ENCODE measurements around the gene ZBTB20. TPM values are rescaled to one million over a fixed set of nuclear protein-coding genes. Genes with fewer than 3 reads are reported as not detected.
A peak's percentile ranks its signal among the peaks of the same experiment; 100 is the strongest.

Gene ZBTB20
- total RNA-seq, 1 donor from 2014 or later, result 21.4 TPM

GRCh38 chr3:114632757-114633424 lies 514.2 kb downstream of the ZBTB20 start:
- Mint-ChIP-seq H3K4me3 (ENCODE audit: unreplicated experiment) (no peak overlapping the region), H3K27ac (ENCODE audit: unreplicated experiment) (no peak overlapping the region), H3K27me3 (ENCODE audit: low read depth, unreplicated experiment) (no peaks in the 10 kb centered on the region), H3K4me1 (ENCODE audit: low read depth, unreplicated experiment) (peaks cover 5% of the 10 kb centered on the region), H3K36me3 (ENCODE audit: low read depth, unreplicated experiment) (peaks cover 4% of the 10 kb centered on the region), H3K9me3 (ENCODE audit: unreplicated experiment) (peaks cover 7% of the 10 kb centered on the region)
- TF ChIP-seq CTCF (IDR thresholded peaks at IDR 0.05; ENCODE audit: insufficient read depth, low read depth, low read length) (no peak), EZH2 (IDR thresholded peaks at IDR 0.05; ENCODE audit: insufficient read depth, low read length) (no peak)
- no peak for FAIRE-seq
- H3K36me3 ChIP-seq (ENCODE audit: insufficient read depth, low read length), result no peaks in the 10 kb centered on the region
- no peak overlapping the region for H3K27ac ChIP-seq (ENCODE audit: low read depth, low read length)
- no peaks in the 10 kb centered on the region for H3K9me3 ChIP-seq (ENCODE audit: insufficient read depth, low read depth, low read length)
- no peak overlapping the region for H3K9ac ChIP-seq (ENCODE audit: low read length)
- H3K4me2 ChIP-seq (ENCODE audit: low read length), result no peak overlapping the region
- H3K27me3 ChIP-seq (ENCODE audit: insufficient read depth, low read length), result no peaks in the 10 kb centered on the region
- no peaks in the 10 kb centered on the region for H4K20me1 ChIP-seq (ENCODE audit: insufficient read depth, low read length)
- H3K4me1 ChIP-seq (ENCODE audit: insufficient read depth, low read length), result no peaks in the 10 kb centered on the region
- H3K4me3 ChIP-seq (ENCODE audit: insufficient read depth, low read depth, low read length), result no peak overlapping the region
- H3K79me2 ChIP-seq (ENCODE audit: insufficient read depth, low read length), result no peaks in the 10 kb centered on the region
- DNase-seq (ENCODE audit: low read depth), result no peak
- H2AFZ ChIP-seq (ENCODE audit: low read depth, low read length), result no peak overlapping the region

GRCh38 chr3:114627770-114628169 lies 519.3 kb downstream of the ZBTB20 start:
- no peaks in the 10 kb centered on the region for H3K36me3 ChIP-seq (ENCODE audit: insufficient read depth, low read length)
- peaks cover 41% of the 10 kb centered on the region for H3K4me1 Mint-ChIP-seq (ENCODE audit: low read depth, unreplicated experiment)
- H3K27me3 Mint-ChIP-seq (ENCODE audit: low read depth, unreplicated experiment), result no peaks in the 10 kb centered on the region
- no peak overlapping the region for H3K27ac ChIP-seq (ENCODE audit: low read depth, low read length)
- peaks cover 22% of the 10 kb centered on the region for H3K4me1 ChIP-seq (ENCODE audit: insufficient read depth, low read length)
- DNase-seq (ENCODE audit: low read depth) (no peak), FAIRE-seq (no peak)
- H3K9ac ChIP-seq (ENCODE audit: low read length), result no peak overlapping the region
- no peak overlapping the region for H3K4me3 Mint-ChIP-seq (ENCODE audit: unreplicated experiment)
- peaks cover 16% of the 10 kb centered on the region for H3K79me2 ChIP-seq (ENCODE audit: insufficient read depth, low read length)
- no peaks in the 10 kb centered on the region for H3K27me3 ChIP-seq (ENCODE audit: insufficient read depth, low read length)
- H3K9me3 Mint-ChIP-seq (ENCODE audit: unreplicated experiment), result no peaks in the 10 kb centered on the region
- no peak for TF ChIP-seq CTCF (IDR thresholded peaks at IDR 0.05; ENCODE audit: insufficient read depth, low read depth, low read length)
- no peak for TF ChIP-seq EZH2 (IDR thresholded peaks at IDR 0.05; ENCODE audit: insufficient read depth, low read length)
- no peaks in the 10 kb centered on the region for H3K36me3 Mint-ChIP-seq (ENCODE audit: low read depth, unreplicated experiment)
- no peaks in the 10 kb centered on the region for H3K9me3 ChIP-seq (ENCODE audit: insufficient read depth, low read depth, low read length)
- H4K20me1 ChIP-seq (ENCODE audit: insufficient read depth, low read length), result no peaks in the 10 kb centered on the region
- H3K4me3 ChIP-seq (ENCODE audit: insufficient read depth, low read depth, low read length), result no peak overlapping the region
- H3K27ac Mint-ChIP-seq (ENCODE audit: unreplicated experiment), result peak overlapping the region; percentile 34
- H2AFZ ChIP-seq (ENCODE audit: low read depth, low read length), result no peak overlapping the region
- H3K4me2 ChIP-seq (ENCODE audit: low read length), result no peak overlapping the region

DNA sequence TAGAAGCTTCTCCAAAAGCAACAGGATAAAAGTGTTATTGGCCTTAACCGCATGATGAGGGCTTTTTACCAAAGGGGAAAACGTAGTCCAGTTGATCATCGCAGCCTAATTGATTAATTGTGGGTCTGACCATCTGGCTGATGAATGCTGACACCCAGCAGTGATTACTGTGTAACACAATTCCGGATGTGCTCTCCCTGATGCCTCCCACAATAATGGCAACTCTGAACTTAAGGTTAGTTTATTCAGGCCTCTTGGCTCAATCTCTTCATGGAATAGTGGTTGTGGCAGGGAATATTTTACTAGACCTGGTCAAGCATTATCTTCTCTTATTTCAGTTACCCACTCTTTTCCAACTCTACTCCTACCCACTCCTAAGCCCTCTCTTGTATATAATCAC lies 520.3 kb downstream of the ZBTB20 start:
- H3K4me3 Mint-ChIP-seq (ENCODE audit: unreplicated experiment), result no peak overlapping the region
- no peak overlapping the region for H3K4me2 ChIP-seq (ENCODE audit: low read length)
- no peak overlapping the region for H3K9ac ChIP-seq (ENCODE audit: low read length)
- no peak for TF ChIP-seq EZH2 (IDR thresholded peaks at IDR 0.05; ENCODE audit: insufficient read depth, low read length)
- TF ChIP-seq CTCF (IDR thresholded peaks at IDR 0.05; ENCODE audit: insufficient read depth, low read depth, low read length), result no peak
- H3K27ac Mint-ChIP-seq (ENCODE audit: unreplicated experiment), result peak overlapping the region; percentile 29
- peaks cover 28% of the 10 kb centered on the region for H3K4me1 ChIP-seq (ENCODE audit: insufficient read depth, low read length)
- H3K27me3 Mint-ChIP-seq (ENCODE audit: low read depth, unreplicated experiment), result no peaks in the 10 kb centered on the region
- H3K36me3 ChIP-seq (ENCODE audit: insufficient read depth, low read length), result no peaks in the 10 kb centered on the region
- no peaks in the 10 kb centered on the region for H3K36me3 Mint-ChIP-seq (ENCODE audit: low read depth, unreplicated experiment)
- H3K9me3 ChIP-seq (ENCODE audit: insufficient read depth, low read depth, low read length), result no peaks in the 10 kb centered on the region
- H2AFZ ChIP-seq (ENCODE audit: low read depth, low read length), result no peak overlapping the region
- peaks cover 26% of the 10 kb centered on the region for H3K79me2 ChIP-seq (ENCODE audit: insufficient read depth, low read length)
- DNase-seq (ENCODE audit: low read depth), result peak; percentile 83
- no peak for FAIRE-seq
- peaks cover 47% of the 10 kb centered on the region for H3K4me1 Mint-ChIP-seq (ENCODE audit: low read depth, unreplicated experiment)
- no peaks in the 10 kb centered on the region for H3K9me3 Mint-ChIP-seq (ENCODE audit: unreplicated experiment)
- no peaks in the 10 kb centered on the region for H4K20me1 ChIP-seq (ENCODE audit: insufficient read depth, low read length)
- no peaks in the 10 kb centered on the region for H3K27me3 ChIP-seq (ENCODE audit: insufficient read depth, low read length)
- H3K27ac ChIP-seq (ENCODE audit: low read depth, low read length), result no peak overlapping the region
- H3K4me3 ChIP-seq (ENCODE audit: insufficient read depth, low read depth, low read length), result no peak overlapping the region
